Mucosa of descending colon (tissue), 3 donors: ENCODE results near the gene SMURF2. TPM values are rescaled to one million over a fixed set of nuclear protein-coding genes. Genes with fewer than 3 reads are reported as not detected.

ENCODE experiments used
- ATAC-seq: fragments of 200-7000 bp; cut with Tn5 transposase; one replicate; pipeline ENCODE4 v1.9.1; 2020; ENCODE audit warnings: mild to moderate bottlenecking, moderate library complexity
- DNase-seq, 3 donors: peaks; one replicate each; pipeline ENCODE4 v3.0.0-alpha.2; 2020
- H3K36me3 ChIP-seq: fragments of 200-600 bp; one replicate; pipeline ENCODE4 v1.8.0; 2021; ENCODE audit warnings: low read depth, mild to moderate bottlenecking
- H3K4me1 ChIP-seq: fragments of 200-600 bp; one replicate; pipeline ENCODE4 v1.8.0; 2021; ENCODE audit warnings: low read depth, mild to moderate bottlenecking
- H3K4me3 ChIP-seq: fragments of 200-600 bp; one replicate; pipeline ENCODE4 v1.8.0; 2021; ENCODE audit warnings: mild to moderate bottlenecking
- H3K9me3 ChIP-seq: fragments of 200-600 bp; one replicate; pipeline ENCODE4 v1.8.0; 2021; ENCODE audit warnings: mild to moderate bottlenecking
- intact Hi-C, 2 donors: fragments of 100-400 bp; cut with DNase I in 1 of 2; cut with micrococcal nuclease in 1 of 2; formaldehyde crosslinking; loops; one replicate each; pipeline versions ENCODE4 v1.11.0 to v1.11.1; 2022; cut with DNase I, micrococcal nuclease
- total RNA-seq, 3 donors: library from RNA; stranded (reverse); fragmentation: NEBNext Ultra II Directional in 2 of 3; extraction: Animal tissue kit (Norgen Biotek cat#: 25700) in 2 of 3; gene quantifications; one replicate each; pipeline versions ENCODE4 v1.2.1 to v1.2.4, GENCODE V29; 2021 to 2023
- TF ChIP-seq, protein P1 (sequence below): fragments of 200-600 bp; IDR thresholded peaks from one replicate; pipeline ENCODE4 v1.8.0; 2022; ENCODE audit warnings: antibody characterized with exemption, mild to moderate bottlenecking
- donor health status: DM: no; HTN: no; CAD: no; lungs with moderate emphysema.
- donor health status: DM: no; HTN: no; CAD: no.
- donor health status: DM: no; HTN: yes; CAD: no.

SMURF2 gene
- total RNA-seq, 3 donors from 2014 or later = 14.9 to 25.4 (median 15.2) TPM

DNA sequence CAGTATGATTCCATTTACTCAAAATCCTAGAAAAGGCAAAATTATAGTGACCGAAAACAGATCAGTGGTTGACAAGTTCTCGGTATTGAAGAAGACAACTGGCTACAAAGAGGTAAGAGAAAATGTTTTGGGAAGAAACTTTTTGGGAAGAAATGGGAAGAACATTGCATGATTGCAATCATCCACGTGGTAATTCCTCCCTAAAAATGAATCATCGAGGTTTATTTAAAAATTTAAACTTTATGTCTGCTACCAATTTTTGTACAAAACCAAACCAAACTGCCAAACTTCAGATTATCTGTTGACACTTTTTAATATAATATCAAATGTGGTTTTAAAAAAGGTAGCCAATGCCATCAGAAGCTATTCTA lies 8.1 kb downstream of the SMURF2 start:
- no peak for ATAC-seq
- no peak for DNase-seq
- Histone ChIP-seq H3K36me3 (no peaks in the 10 kb centered on the region), H3K4me1 (peaks cover under 1% of the 10 kb centered on the region), H3K9me3 (peaks cover 3% of the 10 kb centered on the region), H3K4me3 (no peak overlapping the region)
- intact Hi-C loops = no loop called here
- TF ChIP-seq, protein P1, sequence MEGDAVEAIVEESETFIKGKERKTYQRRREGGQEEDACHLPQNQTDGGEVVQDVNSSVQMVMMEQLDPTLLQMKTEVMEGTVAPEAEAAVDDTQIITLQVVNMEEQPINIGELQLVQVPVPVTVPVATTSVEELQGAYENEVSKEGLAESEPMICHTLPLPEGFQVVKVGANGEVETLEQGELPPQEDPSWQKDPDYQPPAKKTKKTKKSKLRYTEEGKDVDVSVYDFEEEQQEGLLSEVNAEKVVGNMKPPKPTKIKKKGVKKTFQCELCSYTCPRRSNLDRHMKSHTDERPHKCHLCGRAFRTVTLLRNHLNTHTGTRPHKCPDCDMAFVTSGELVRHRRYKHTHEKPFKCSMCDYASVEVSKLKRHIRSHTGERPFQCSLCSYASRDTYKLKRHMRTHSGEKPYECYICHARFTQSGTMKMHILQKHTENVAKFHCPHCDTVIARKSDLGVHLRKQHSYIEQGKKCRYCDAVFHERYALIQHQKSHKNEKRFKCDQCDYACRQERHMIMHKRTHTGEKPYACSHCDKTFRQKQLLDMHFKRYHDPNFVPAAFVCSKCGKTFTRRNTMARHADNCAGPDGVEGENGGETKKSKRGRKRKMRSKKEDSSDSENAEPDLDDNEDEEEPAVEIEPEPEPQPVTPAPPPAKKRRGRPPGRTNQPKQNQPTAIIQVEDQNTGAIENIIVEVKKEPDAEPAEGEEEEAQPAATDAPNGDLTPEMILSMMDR = no peak

DNA sequence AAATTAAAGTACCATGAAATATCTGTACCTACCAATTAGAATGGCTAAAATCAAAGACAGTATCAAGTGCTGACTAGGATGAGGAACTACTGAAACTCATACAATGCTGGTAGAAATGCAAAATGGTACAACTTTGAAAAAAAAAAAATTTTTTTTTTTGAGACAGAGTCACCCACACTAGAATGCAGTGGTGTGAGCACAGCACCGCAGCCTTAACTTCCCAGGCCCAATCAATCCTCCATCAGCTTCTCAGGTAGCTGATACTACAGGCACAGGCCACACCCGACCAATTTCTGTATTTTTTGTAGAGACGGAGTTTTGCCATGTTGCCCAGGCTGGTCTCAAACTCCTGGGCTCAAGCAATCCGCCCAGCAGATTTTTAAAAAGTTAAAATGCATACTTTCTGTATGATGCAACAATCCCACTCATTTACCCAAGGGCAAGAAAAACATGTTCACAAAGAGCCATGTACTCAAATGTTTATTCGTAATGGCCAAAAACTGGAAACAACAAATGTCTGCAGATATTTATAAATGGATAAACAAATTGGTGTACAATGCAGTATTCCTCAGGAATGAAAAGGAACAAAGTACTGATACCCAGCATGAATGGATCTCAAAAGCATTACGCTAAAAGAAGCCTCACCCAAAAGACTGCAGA lies 8.7 kb downstream of the SMURF2 start:
- TF ChIP-seq, protein P1 = no peak
- H3K36me3 ChIP-seq = no peaks in the 10 kb centered on the region

DNA sequence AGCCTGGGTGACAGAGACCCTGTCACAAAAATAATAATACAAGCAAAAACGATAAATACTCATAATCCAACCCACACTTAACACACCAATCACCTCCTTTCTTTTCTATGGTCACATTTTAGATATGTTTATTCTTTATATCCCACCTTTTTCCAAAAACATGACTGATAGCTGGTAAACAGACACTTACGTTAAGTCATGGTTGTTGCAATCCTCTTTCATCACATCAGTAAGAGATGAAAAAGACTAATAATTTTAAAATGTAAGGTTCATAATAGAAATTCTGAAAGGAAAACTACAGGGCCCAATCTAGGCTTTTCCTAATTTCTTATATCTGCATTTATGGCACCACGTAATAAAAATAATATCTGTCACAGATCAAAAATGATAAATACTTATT lies 10.2 kb downstream of the SMURF2 start:
- Histone ChIP-seq H3K4me3 (no peak overlapping the region), H3K9me3 (peaks cover 3% of the 10 kb centered on the region), H3K36me3 (no peaks in the 10 kb centered on the region), H3K4me1 (peaks cover 4% of the 10 kb centered on the region)
- TF ChIP-seq, protein P1 = no peak
- ATAC-seq = no peak
- intact Hi-C loops = no loop called here
- no peak for DNase-seq

More for the DNA sequence above, 8.7 kb downstream of the SMURF2 start:
- ATAC-seq (no peak), DNase-seq (no peak)
- no peak overlapping the region for H3K4me3 ChIP-seq
- peaks cover 4% of the 10 kb centered on the region for H3K4me1 ChIP-seq
- intact Hi-C loops = no loop called here
- H3K9me3 ChIP-seq = peaks cover 3% of the 10 kb centered on the region

DNA sequence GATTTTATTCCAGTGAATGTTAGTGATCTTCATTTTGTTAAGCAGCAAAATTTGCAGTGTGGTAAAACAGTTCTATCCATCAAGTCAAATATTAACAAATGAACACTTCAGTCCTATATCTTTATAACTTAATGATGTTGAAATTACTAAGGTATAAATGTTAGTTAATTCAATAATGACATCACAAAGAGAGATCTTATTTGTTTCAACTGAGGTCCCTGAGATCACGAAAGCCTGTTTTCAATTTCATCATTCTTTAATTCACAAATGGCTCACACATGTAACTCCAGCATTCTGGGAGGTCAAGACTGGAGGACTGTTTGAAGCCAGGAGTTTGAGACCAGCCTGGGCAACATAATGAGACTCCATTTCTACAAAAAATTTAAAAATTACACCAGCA lies 13.9 kb downstream of the SMURF2 start:
- ATAC-seq (no peak), DNase-seq (no peak)
- H3K9me3 ChIP-seq = no peaks in the 10 kb centered on the region
- no peaks in the 10 kb centered on the region for H3K36me3 ChIP-seq
- intact Hi-C loops = no loop called here
- TF ChIP-seq, protein P1 = no peak
- peaks cover 4% of the 10 kb centered on the region for H3K4me1 ChIP-seq
- H3K4me3 ChIP-seq = no peak overlapping the region

DNA sequence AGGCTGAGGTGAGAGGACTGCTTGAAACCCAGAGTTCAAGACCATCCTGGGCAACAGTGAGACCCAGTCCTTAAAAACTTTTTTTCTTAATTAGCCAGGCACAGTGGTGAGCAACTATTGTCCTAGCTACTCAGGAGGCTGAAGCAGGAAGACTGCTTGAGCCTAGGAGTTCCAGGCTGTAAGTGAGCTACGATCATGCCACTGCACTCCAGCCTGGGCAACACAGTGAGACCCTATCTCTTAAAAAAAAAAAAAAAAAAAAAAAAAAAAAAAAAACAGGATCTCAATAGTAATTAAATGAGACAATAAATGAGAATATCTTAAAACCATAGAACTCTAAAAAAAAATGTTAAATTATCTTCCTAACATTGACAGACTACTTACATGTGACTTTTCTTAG lies 14.3 kb downstream of the SMURF2 start:
- H3K36me3 ChIP-seq = no peaks in the 10 kb centered on the region
- intact Hi-C loops = no loop called here
- no peak for ATAC-seq
- no peaks in the 10 kb centered on the region for H3K9me3 ChIP-seq
- TF ChIP-seq, protein P1 = no peak
- H3K4me3 ChIP-seq = no peak overlapping the region
- no peak for DNase-seq
- H3K4me1 ChIP-seq = peaks cover 4% of the 10 kb centered on the region

DNA sequence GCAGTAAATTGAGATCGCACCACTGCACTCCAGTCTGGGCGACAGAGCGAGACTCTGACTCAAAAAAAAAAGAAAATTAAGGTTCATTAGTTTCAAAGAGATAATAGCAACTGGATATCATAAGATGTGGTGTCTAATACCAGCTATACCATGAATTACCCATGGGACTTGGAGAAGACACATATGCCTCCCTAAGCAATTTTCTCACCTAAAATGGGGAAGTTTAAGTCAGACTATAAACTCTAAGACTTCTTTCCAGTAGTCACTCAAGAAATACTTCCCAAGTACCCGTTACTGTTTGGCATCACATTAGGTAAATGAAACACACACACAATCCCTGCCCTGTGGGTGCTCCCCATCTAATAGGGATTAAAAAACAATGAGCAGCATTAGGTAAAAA lies 22.6 kb downstream of the SMURF2 start:
- H3K4me1 ChIP-seq = no peaks in the 10 kb centered on the region
- TF ChIP-seq, protein P1 = no peak
- H3K4me3 ChIP-seq = no peak overlapping the region
- ATAC-seq (no peak), DNase-seq (no peak)
- no peaks in the 10 kb centered on the region for H3K9me3 ChIP-seq
- intact Hi-C loops = no loop called here
- no peaks in the 10 kb centered on the region for H3K36me3 ChIP-seq
